ENCODE results near the gene GSTM4. TPM values are rescaled to one million over a fixed set of nuclear protein-coding genes. Genes with fewer than 3 reads are reported as not detected.

Gene GSTM4
- total and polyA plus RNA-seq, 4 donors, result 24.5 to 48.6 (median 34.9) TPM

DNA sequence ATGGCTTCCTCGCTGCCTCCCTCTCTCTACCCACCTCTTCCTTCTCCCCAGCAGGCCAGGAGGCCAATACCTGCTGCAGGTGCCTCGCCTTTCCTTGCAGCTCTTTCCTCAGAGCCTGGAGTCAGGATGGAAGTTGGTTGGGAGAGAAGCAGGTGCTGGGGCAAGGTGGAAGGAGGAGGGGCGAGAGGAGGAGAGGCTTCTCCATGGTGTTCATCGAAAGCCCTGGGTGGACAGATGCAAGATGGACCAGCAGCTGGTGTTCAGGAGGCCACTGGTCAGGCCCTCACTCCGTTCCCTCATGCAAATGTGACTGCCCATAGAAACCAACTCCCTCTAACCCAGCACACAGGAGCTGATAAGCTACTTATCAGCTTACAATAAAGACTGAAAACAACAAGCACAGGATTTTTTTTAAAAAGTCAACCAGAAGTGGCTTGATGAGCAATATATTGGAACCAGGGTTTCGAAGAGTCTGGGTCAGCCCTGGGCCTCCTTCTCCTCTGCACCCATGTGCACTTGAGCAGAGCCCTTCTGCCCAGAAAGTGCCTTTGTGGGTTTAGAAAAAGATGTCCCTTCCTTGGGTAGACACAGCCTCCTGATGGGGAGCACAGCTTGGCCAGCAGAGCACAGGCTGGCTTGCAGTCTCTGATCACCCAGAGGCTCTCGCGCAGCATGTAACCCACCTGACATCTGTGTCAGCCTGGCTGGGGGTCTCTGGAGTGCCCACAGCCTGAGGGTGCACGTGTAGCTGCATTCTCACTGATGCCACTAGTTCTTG is 16.6 kb upstream of the GSTM4 start:
- peaks cover 21% of the 10 kb centered on the region for H3K4me1 ChIP-seq (ENCODE audit: control insufficient read depth, insufficient read depth, low read length)
- WGBS (ENCODE audit: insufficient coverage), result 84% methylated on average over 5 of the region's 9 CpGs
- DNase-seq (ENCODE audit: low read depth in 4 of 6, low spot score in 6 of 6), result no peak

DNA sequence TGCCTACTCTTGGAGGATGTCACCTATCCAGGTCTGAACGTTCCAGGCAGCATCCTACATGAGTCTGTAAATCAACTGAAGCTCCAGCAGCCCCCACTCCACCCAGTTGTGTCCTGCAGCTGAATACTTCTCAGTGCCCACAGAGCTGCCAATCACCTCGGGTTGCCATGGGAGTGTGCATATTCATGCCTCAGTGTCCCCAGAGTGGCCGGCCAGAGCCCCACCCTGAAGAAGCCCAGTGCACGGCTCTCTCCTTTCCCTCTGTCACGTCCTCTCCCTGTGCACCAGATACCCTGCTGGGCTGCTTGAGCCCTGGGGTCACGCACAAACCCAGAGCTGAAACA is 16.1 kb upstream of the GSTM4 start:
- H3K27me3 ChIP-seq (ENCODE audit: control insufficient read depth, insufficient read depth, low read length), result peaks cover 3% of the 10 kb centered on the region
- 42% methylated on average over 3 of the region's 6 CpGs for WGBS (ENCODE audit: insufficient coverage)
- no peak overlapping the region for H3K4me3 ChIP-seq (ENCODE audit: low read depth, low read length)
- DNase-seq (ENCODE audit: low read depth in 4 of 6, low spot score in 6 of 6), result no peak
- H3K4me1 ChIP-seq (ENCODE audit: control insufficient read depth, insufficient read depth, low read length), result peaks cover 21% of the 10 kb centered on the region
- peaks cover 7% of the 10 kb centered on the region for H3K36me3 ChIP-seq (ENCODE audit: control insufficient read depth, insufficient read depth, low read length)
- no peaks in the 10 kb centered on the region for H3K9me3 ChIP-seq (ENCODE audit: control insufficient read depth, insufficient read depth, low read length)
- H3K27ac ChIP-seq (ENCODE audit: low read depth, low read length), result no peak overlapping the region

More for the DNA sequence above, 16.6 kb upstream of the GSTM4 start:
- peaks cover 8% of the 10 kb centered on the region for H3K36me3 ChIP-seq (ENCODE audit: control insufficient read depth, insufficient read depth, low read length)
- H3K4me3 ChIP-seq (ENCODE audit: low read depth, low read length), result no peak overlapping the region
- no peaks in the 10 kb centered on the region for H3K9me3 ChIP-seq (ENCODE audit: control insufficient read depth, insufficient read depth, low read length)
- peaks cover 3% of the 10 kb centered on the region for H3K27me3 ChIP-seq (ENCODE audit: control insufficient read depth, insufficient read depth, low read length)
- H3K27ac ChIP-seq (ENCODE audit: low read depth, low read length), result no peak overlapping the region

DNA sequence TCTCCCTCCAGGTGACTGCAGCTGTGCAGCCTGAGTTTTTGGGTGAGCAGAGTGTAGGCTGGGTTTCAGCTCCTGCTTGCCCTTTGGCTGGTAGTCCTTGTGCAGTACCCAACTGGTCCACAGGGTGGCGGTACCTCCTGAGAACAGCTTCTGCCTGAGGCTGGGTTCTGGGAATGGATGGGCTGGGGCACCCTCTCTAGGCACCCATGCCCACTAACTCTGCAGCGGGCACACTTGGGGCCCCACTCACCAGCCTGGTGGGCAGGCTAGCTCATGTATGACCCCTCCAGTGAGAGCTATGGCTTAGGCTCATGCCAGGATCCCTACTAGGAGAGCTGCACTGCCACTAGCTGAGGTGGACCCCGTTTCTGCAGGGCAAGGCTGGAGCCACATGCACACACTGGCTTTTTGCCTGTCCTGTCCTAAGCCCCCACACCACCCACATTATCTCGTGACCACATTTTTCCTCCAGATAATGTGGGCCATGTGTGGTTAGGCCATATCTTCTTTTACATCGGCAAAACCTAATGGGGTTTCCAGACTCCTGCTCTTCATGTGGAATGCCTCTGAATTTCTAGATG is 15.5 kb upstream of the GSTM4 start:
- H3K4me1 ChIP-seq (ENCODE audit: control insufficient read depth, insufficient read depth, low read length), result peaks cover 21% of the 10 kb centered on the region
- 56% methylated on average over 5 of the region's 5 CpGs for WGBS (ENCODE audit: insufficient coverage)
- DNase-seq (ENCODE audit: low read depth in 4 of 6, low spot score in 6 of 6), result peak in 2 of 6 donors; percentile 74 to 77
- H3K4me3 ChIP-seq (ENCODE audit: low read depth, low read length), result no peak overlapping the region
- no peak overlapping the region for H3K27ac ChIP-seq (ENCODE audit: low read depth, low read length)
- H3K9me3 ChIP-seq (ENCODE audit: control insufficient read depth, insufficient read depth, low read length), result no peaks in the 10 kb centered on the region
- H3K36me3 ChIP-seq (ENCODE audit: control insufficient read depth, insufficient read depth, low read length), result peaks cover 4% of the 10 kb centered on the region
- peaks cover 3% of the 10 kb centered on the region for H3K27me3 ChIP-seq (ENCODE audit: control insufficient read depth, insufficient read depth, low read length)

DNA sequence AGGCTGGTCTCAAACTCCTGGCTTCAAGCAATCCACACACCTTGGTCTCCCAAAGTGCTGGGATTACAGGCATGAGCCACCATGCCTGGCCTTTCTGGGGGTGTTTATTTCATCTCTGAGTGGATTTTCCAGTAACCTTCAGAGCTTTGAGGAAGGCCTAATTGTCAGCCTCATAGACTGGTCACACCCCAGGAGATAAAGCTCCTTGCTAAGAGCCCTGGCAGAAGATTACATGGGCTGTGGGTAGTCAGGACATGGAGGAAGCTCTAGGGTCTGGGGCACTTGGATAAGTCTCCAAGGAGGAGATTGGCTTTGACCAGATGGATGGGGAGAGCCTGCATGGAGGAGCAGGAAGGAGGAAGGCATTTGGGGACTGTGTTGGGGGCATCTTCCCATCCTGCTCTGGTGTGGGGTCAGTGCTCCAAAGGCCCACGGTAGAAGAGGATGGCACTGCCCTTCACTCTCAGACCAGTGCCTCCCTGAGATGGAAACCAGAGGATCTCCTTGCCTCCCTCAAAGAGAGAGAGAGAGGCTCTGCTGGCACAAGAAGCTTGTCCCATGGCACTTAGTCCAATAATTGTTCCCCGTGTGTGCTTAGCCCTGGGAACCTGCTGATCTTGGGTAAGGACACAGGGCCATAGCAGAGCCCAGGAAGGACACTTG is 14.7 kb upstream of the GSTM4 start:
- Histone ChIP-seq H3K4me3 (ENCODE audit: low read depth, low read length) (no peak overlapping the region), H3K4me1 (ENCODE audit: control insufficient read depth, insufficient read depth, low read length) (peaks cover 21% of the 10 kb centered on the region), H3K27ac (ENCODE audit: low read depth, low read length) (no peak overlapping the region), H3K36me3 (ENCODE audit: control insufficient read depth, insufficient read depth, low read length) (peaks cover 4% of the 10 kb centered on the region), H3K9me3 (ENCODE audit: control insufficient read depth, insufficient read depth, low read length) (no peaks in the 10 kb centered on the region), H3K27me3 (ENCODE audit: control insufficient read depth, insufficient read depth, low read length) (peaks cover 3% of the 10 kb centered on the region)
- no peak for DNase-seq (ENCODE audit: low read depth in 4 of 6, low spot score in 6 of 6)
- 93% methylated on average over 2 of the region's 2 CpGs for WGBS (ENCODE audit: insufficient coverage)

DNA sequence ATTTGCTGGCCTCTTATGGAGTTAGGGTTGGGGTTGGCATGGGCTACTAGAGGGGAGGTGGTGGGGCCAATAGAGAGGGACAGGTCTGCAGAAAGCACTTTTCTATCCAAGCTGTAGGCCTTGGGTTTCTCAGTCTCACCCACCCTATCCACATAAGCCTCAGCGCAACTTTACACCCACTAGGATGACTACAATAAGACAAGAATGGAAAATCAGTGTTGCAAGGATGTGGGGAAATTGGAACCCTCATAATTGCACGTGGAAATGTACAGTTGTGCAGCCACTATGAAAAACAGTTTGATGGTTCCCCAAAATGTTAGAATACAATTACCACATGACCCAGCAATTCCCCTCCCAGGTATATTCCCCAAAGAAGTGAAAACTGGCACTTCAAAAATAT is 14.0 kb upstream of the GSTM4 start:
- WGBS (ENCODE audit: insufficient coverage), result no CpG with 5 or more reads among the region's 2 CpGs
- no peaks in the 10 kb centered on the region for H3K9me3 ChIP-seq (ENCODE audit: control insufficient read depth, insufficient read depth, low read length)
- DNase-seq (ENCODE audit: low read depth in 4 of 6, low spot score in 6 of 6), result no peak
- H3K27ac ChIP-seq (ENCODE audit: low read depth, low read length), result no peak overlapping the region
- no peak overlapping the region for H3K4me3 ChIP-seq (ENCODE audit: low read depth, low read length)
- H3K27me3 ChIP-seq (ENCODE audit: control insufficient read depth, insufficient read depth, low read length), result peaks cover 3% of the 10 kb centered on the region
- peaks cover 4% of the 10 kb centered on the region for H3K36me3 ChIP-seq (ENCODE audit: control insufficient read depth, insufficient read depth, low read length)
- H3K4me1 ChIP-seq (ENCODE audit: control insufficient read depth, insufficient read depth, low read length), result peaks cover 21% of the 10 kb centered on the region

DNA sequence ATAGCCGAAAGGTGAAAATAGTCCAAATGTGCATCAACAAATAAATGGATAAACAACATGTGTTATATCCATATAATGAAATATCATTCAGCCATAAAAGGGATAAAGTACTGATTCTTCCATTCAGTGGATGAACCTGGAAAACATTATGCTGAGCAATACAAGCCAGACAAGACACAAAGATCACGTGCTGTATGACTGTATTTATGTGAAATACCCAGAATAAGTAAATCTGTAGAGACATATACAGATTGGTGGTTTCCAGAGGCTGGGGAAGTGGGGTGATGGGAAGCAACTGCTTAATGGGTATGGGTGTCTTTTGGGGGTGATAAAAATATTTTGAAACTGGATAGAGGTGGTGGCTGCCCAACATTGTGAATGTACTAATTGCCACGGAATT is 13.3 kb upstream of the GSTM4 start:
- Histone ChIP-seq H3K27me3 (ENCODE audit: control insufficient read depth, insufficient read depth, low read length) (peaks cover 3% of the 10 kb centered on the region), H3K27ac (ENCODE audit: low read depth, low read length) (no peak overlapping the region), H3K4me3 (ENCODE audit: low read depth, low read length) (no peak overlapping the region), H3K36me3 (ENCODE audit: control insufficient read depth, insufficient read depth, low read length) (peaks cover 4% of the 10 kb centered on the region), H3K9me3 (ENCODE audit: control insufficient read depth, insufficient read depth, low read length) (no peaks in the 10 kb centered on the region), H3K4me1 (ENCODE audit: control insufficient read depth, insufficient read depth, low read length) (peaks cover 21% of the 10 kb centered on the region)
- no peak for DNase-seq (ENCODE audit: low read depth in 4 of 6, low spot score in 6 of 6)
- 20% methylated on average over 1 of the region's 3 CpGs for WGBS (ENCODE audit: insufficient coverage)

DNA sequence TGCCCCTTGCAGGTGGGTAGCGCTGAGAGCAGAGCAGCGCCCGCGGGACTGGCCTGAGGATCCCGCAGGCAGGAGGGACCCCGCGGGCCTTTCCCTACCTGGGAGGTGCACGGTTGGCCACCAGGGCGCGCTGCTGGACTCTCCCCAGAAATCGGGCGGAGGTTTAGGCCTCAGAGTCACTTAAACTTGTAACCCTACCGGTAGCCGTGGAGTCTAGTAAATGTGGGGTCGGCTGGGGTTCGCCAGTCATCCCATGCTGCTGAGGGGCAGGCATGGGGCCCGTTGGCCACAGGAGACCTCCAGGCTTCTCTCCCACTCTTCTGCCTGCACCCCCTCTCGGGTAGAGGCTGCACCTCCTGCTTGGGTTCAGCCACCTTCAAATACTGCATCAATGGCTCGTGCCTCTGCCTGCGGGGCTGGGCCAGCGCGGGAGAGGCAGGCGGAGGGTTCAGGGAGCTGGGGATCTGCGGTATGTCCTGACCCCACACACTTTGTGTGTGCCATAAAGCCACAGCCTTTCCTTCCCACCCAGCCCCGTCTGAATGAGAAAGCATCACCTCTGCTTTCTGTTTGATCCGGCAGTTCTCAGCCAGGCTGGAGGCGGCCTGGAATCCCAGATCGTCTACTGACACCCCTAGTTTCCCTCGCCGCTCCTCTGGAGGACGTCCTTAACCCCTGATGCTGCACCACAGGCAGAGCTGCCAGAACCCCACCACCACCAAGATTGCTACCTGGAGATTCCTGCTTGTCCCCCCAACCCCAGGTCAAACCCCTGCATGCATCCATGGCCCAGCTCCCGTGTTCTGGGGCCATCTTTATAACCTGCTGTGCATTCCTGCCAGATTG is 12.3 kb upstream of the GSTM4 start:
- peaks cover 21% of the 10 kb centered on the region for H3K4me1 ChIP-seq (ENCODE audit: control insufficient read depth, insufficient read depth, low read length)
- H3K27ac ChIP-seq (ENCODE audit: low read depth, low read length), result peak overlapping the region; percentile 25
- WGBS (ENCODE audit: insufficient coverage), result 30% methylated on average over 26 of the region's 32 CpGs
- no peak overlapping the region for H3K4me3 ChIP-seq (ENCODE audit: low read depth, low read length)
- peaks cover 3% of the 10 kb centered on the region for H3K27me3 ChIP-seq (ENCODE audit: control insufficient read depth, insufficient read depth, low read length)
- H3K9me3 ChIP-seq (ENCODE audit: control insufficient read depth, insufficient read depth, low read length), result no peaks in the 10 kb centered on the region
- peaks cover 4% of the 10 kb centered on the region for H3K36me3 ChIP-seq (ENCODE audit: control insufficient read depth, insufficient read depth, low read length)
- DNase-seq (ENCODE audit: low read depth in 4 of 6, low spot score in 6 of 6), result peak in 2 of 6 donors; percentile 51 to 75

DNA sequence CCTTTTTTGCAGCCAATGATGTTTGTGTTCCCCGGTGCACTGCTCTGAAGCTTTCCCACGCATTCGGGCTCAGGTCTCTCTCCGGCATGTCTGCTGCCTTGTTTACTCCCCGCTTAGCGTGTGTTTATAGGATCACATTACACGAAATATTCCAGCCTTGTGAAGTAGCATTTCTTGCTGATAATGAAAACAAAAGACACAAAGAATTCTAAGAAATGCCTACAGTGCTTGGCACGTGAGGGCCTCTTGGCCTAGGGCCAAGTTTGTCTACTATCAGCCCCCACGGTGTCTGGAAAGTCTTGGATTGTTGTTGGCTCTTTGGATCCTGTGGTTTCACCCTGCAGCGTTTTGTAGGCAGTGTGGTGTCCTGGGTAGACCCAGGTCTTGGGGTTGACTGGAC is 11.2 kb upstream of the GSTM4 start:
- no peaks in the 10 kb centered on the region for H3K9me3 ChIP-seq (ENCODE audit: control insufficient read depth, insufficient read depth, low read length)
- peak in 1 of 6 donors; percentile 61 for DNase-seq (ENCODE audit: low read depth in 4 of 6, low spot score in 6 of 6)
- H3K4me1 ChIP-seq (ENCODE audit: control insufficient read depth, insufficient read depth, low read length), result peaks cover 21% of the 10 kb centered on the region
- H3K27ac ChIP-seq (ENCODE audit: low read depth, low read length), result no peak overlapping the region
- WGBS (ENCODE audit: insufficient coverage), result 67% methylated on average over 1 of the region's 10 CpGs
- H3K4me3 ChIP-seq (ENCODE audit: low read depth, low read length), result no peak overlapping the region
- H3K27me3 ChIP-seq (ENCODE audit: control insufficient read depth, insufficient read depth, low read length), result peaks cover 3% of the 10 kb centered on the region
- no peaks in the 10 kb centered on the region for H3K36me3 ChIP-seq (ENCODE audit: control insufficient read depth, insufficient read depth, low read length)

DNA sequence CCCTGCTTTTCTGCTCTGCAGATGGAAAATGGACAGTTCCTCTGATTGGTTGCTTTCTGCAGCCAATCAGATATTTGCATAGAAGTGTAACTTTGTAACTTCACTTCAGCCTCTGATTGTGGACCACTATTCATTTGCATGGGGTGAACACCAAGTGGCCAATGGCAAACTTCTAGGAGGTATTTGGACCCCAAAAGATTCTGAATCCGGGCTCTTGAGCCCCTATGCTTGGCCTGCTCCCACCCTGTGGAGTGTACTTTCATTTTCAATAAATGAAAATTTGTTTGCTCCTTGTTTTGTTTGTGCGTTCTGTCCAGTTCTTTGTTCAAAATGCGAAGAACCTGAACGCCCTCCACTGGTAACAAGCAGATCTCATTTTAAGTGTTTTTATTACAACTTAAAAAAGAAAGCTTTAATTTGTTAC is 6.4 kb upstream of the GSTM4 start:
- Histone ChIP-seq H3K4me3 (ENCODE audit: low read depth, low read length) (peak overlapping the region; percentile 3), H3K27ac (ENCODE audit: low read depth, low read length) (peak overlapping the region; percentile 31), H3K36me3 (ENCODE audit: control insufficient read depth, insufficient read depth, low read length) (no peaks in the 10 kb centered on the region), H3K9me3 (ENCODE audit: control insufficient read depth, insufficient read depth, low read length) (no peaks in the 10 kb centered on the region), H3K4me1 (ENCODE audit: control insufficient read depth, insufficient read depth, low read length) (no peaks in the 10 kb centered on the region), H3K27me3 (ENCODE audit: control insufficient read depth, insufficient read depth, low read length) (no peaks in the 10 kb centered on the region)
- no CpG with 5 or more reads among the region's 4 CpGs for WGBS (ENCODE audit: insufficient coverage)
- DNase-seq (ENCODE audit: low read depth in 4 of 6, low spot score in 6 of 6), result peak in 2 of 6 donors; percentile 55 to 58
